ENCODE results near the gene LY6G5B.

DNA sequence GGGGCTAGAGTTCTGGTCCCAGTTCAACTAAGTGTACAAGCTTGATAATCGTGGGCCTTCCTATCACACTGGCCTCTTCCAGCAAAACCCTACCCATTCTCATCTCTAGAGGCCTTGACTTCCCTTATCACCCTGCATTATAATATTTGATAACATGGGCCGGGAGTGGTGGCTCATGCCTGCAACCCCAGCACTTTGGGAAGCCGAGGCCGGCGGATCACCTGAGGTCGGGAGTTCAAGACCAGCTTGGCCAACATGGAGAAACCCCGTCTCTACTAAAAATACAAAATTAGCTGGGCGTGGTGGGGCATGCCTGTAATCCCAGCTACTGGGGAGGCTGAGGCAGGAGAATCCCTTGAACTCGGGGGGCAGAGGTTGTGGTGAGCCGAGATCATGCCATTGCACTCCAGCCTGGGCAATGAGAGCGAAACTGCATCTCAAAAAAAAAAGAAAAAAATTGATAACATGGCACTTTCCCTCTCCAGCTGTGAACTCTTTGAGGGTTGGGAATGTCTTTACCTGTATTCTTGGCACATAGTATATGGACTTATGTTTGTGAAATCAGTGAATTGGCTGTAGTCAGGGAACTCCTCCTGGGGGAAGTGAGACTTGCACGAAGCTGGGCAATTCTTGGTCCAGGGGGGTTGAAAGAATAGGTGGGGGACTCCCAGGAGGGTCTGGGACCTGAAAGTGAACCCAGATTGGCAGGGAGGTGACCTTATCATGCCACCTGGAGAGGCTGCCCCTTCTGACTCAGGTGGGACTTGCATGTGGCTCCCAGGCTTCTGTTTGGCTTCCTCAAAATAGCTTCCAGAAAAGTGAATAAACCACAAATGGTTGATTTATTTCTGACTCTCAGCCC, 8.3 kb upstream of the LY6G5B start:
- TF ChIP-seq, protein P1, sequence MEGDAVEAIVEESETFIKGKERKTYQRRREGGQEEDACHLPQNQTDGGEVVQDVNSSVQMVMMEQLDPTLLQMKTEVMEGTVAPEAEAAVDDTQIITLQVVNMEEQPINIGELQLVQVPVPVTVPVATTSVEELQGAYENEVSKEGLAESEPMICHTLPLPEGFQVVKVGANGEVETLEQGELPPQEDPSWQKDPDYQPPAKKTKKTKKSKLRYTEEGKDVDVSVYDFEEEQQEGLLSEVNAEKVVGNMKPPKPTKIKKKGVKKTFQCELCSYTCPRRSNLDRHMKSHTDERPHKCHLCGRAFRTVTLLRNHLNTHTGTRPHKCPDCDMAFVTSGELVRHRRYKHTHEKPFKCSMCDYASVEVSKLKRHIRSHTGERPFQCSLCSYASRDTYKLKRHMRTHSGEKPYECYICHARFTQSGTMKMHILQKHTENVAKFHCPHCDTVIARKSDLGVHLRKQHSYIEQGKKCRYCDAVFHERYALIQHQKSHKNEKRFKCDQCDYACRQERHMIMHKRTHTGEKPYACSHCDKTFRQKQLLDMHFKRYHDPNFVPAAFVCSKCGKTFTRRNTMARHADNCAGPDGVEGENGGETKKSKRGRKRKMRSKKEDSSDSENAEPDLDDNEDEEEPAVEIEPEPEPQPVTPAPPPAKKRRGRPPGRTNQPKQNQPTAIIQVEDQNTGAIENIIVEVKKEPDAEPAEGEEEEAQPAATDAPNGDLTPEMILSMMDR (IDR thresholded peaks at IDR 0.05), result no peak
- TF ChIP-seq POLR2A (IDR thresholded peaks at IDR 0.05), result no peak

Data from right lobe of liver (tissue), 4 donors.